ENCODE data around the gene GOLGA7B.

GOLGA7B gene

GRCh38 chr10:97874332-97874731 lies 24.7 kb downstream of the GOLGA7B start:
- no peak for DNase-seq (ENCODE audit: low read depth)
- no peak for TF ChIP-seq CTCF (conservative IDR thresholded peaks at IDR 0.05; ENCODE audit: low read length)
- H3K4me3 ChIP-seq (ENCODE audit: low read length): no peak overlapping the region

GRCh38 chr10:97875391-97875790 lies 25.7 kb downstream of the GOLGA7B start:
- H3K4me3 ChIP-seq (ENCODE audit: low read length): no peak overlapping the region
- no peak for TF ChIP-seq CTCF (conservative IDR thresholded peaks at IDR 0.05; ENCODE audit: low read length)
- DNase-seq (ENCODE audit: low read depth): peak; percentile 11

- no peak for TF ChIP-seq CTCF (conservative IDR thresholded peaks at IDR 0.05; ENCODE audit: low read length)
- no peak overlapping the region for H3K4me3 ChIP-seq (ENCODE audit: low read length)
- DNase-seq (ENCODE audit: low read depth): no peak
Observed at GRCh38 chr10:97876402-97876801, 26.8 kb downstream of the GOLGA7B start.

- no peak for DNase-seq (ENCODE audit: low read depth)
- TF ChIP-seq CTCF (conservative IDR thresholded peaks at IDR 0.05; ENCODE audit: low read length): no peak
- no peak overlapping the region for H3K4me3 ChIP-seq (ENCODE audit: low read length)
Observed at GRCh38 chr10:97879241-97879640, 29.6 kb downstream of the GOLGA7B start.

GRCh38 chr10:97880109-97880508 lies 30.5 kb downstream of the GOLGA7B start:
- no peak for TF ChIP-seq CTCF (conservative IDR thresholded peaks at IDR 0.05; ENCODE audit: low read length)
- no peak overlapping the region for H3K4me3 ChIP-seq (ENCODE audit: low read length)
- DNase-seq (ENCODE audit: low read depth): no peak

- TF ChIP-seq CTCF (conservative IDR thresholded peaks at IDR 0.05; ENCODE audit: low read length): no peak
- H3K4me3 ChIP-seq (ENCODE audit: low read length): no peak overlapping the region
- DNase-seq (ENCODE audit: low read depth): peak; percentile 91
Observed at GRCh38 chr10:97882142-97883091, 32.8 kb downstream of the GOLGA7B start.

- H3K4me3 ChIP-seq (ENCODE audit: low read length): no peak overlapping the region
- no peak for TF ChIP-seq CTCF (conservative IDR thresholded peaks at IDR 0.05; ENCODE audit: low read length)
- no peak for DNase-seq (ENCODE audit: low read depth)
Observed at GRCh38 chr10:97883092-97883485, 33.4 kb downstream of the GOLGA7B start.
